Astrocyte (in vitro differentiated cells and primary cell): ENCODE data around the gene DTD2. TPM values are rescaled to one million over a fixed set of nuclear protein-coding genes. Genes with fewer than 3 reads are reported as not detected.
A peak's percentile ranks its signal among the peaks of the same experiment; 100 is the strongest.

Source experiments
- DNase-seq: peaks from one replicate; pipeline ENCODE4 v3.0.0-alpha.2; 2010; ENCODE audit warnings: low read depth
- FAIRE-seq: peaks from 2 replicates; lab custom pipeline; 2011; peaks lifted over from hg19 to GRCh38; lab: Jason Lieb, UNC
- H2AFZ ChIP-seq: 2 replicates; pipeline ENCODE4 v1.6.0; 2012; ENCODE audit warnings: low read depth, low read length, inconsistent platforms
- H3K27ac ChIP-seq: 2 replicates; pipeline ENCODE4 v1.5.1; 2011; ENCODE audit warnings: low read depth, low read length, inconsistent platforms
- H3K27me3 ChIP-seq: 2 replicates; pipeline ENCODE4 v1.6.0; 2011; ENCODE audit warnings: low read length, inconsistent platforms; ENCODE audit not compliant: insufficient read depth
- H3K36me3 ChIP-seq: 2 replicates; pipeline ENCODE4 v1.5.1; 2011; ENCODE audit warnings: low read length, inconsistent platforms; ENCODE audit not compliant: insufficient read depth
- H3K4me1 ChIP-seq: 2 replicates; pipeline ENCODE4 v1.5.1; 2011; ENCODE audit warnings: low read length, inconsistent platforms; ENCODE audit not compliant: insufficient read depth
- H3K4me2 ChIP-seq: 2 replicates; pipeline ENCODE4 v1.6.0; 2012; ENCODE audit warnings: low read length, inconsistent platforms
- H3K4me3 ChIP-seq: 2 replicates; pipeline ENCODE4 v1.5.1; 2011; ENCODE audit warnings: low read depth, mild to moderate bottlenecking, low read length, inconsistent platforms; ENCODE audit not compliant: insufficient read depth
- H3K79me2 ChIP-seq: 2 replicates; pipeline ENCODE4 v1.6.0; 2012; ENCODE audit warnings: mild to moderate bottlenecking, low read length, inconsistent platforms; ENCODE audit not compliant: insufficient read depth
- H3K9ac ChIP-seq: 2 replicates; pipeline ENCODE4 v1.6.0; 2012; ENCODE audit warnings: mild to moderate bottlenecking, low read length, inconsistent platforms
- H3K9me3 ChIP-seq: 2 replicates; pipeline ENCODE4 v1.5.1; 2012; ENCODE audit warnings: low read depth, mild to moderate bottlenecking, low read length, inconsistent platforms; ENCODE audit not compliant: insufficient read depth
- H4K20me1 ChIP-seq: 2 replicates; pipeline ENCODE4 v1.6.0; 2012; ENCODE audit warnings: low read length, inconsistent platforms; ENCODE audit not compliant: insufficient read depth
- H3K27ac Mint-ChIP-seq: one replicate; pipeline ENCODE4 v1.8.0; 2021; ENCODE audit warnings: mild to moderate bottlenecking, mixed read lengths; ENCODE audit not compliant: unreplicated experiment
- H3K27me3 Mint-ChIP-seq: one replicate; pipeline ENCODE4 v1.8.0; 2021; ENCODE audit warnings: low read depth, mixed read lengths; ENCODE audit not compliant: unreplicated experiment
- H3K36me3 Mint-ChIP-seq: one replicate; pipeline ENCODE4 v1.8.0; 2021; ENCODE audit warnings: low read depth, mixed read lengths; ENCODE audit not compliant: unreplicated experiment
- H3K4me1 Mint-ChIP-seq: one replicate; pipeline ENCODE4 v1.8.0; 2021; ENCODE audit warnings: low read depth, mixed read lengths; ENCODE audit not compliant: unreplicated experiment
- H3K4me3 Mint-ChIP-seq: one replicate; pipeline ENCODE4 v1.8.0; 2021; ENCODE audit warnings: mild to moderate bottlenecking, moderate library complexity, mixed read lengths; ENCODE audit not compliant: unreplicated experiment
- H3K9me3 Mint-ChIP-seq: one replicate; pipeline ENCODE4 v1.8.0; 2021; ENCODE audit warnings: mild to moderate bottlenecking, mixed read lengths; ENCODE audit not compliant: unreplicated experiment
- CTCF ChIP-seq: IDR thresholded peaks from 2 replicates; pipeline ENCODE4 v1.5.1; 2011; ENCODE audit warnings: low read depth, mild to moderate bottlenecking, inconsistent platforms, low read length, moderate library complexity; ENCODE audit not compliant: insufficient read depth
- EZH2 ChIP-seq: IDR thresholded peaks from 2 replicates; pipeline ENCODE4 v1.6.1; 2012; ENCODE audit warnings: mild to moderate bottlenecking, low read length, inconsistent platforms; ENCODE audit not compliant: insufficient read depth
- total RNA-seq: library from RNA; stranded (reverse); gene quantifications from 2 replicates; pipeline ENCODE4 v1.2.1, GENCODE V29; 2021

Gene DTD2
- total RNA-seq, 1 donor from 2014 or later = 22.6 TPM

GRCh38 chr14:31442284-31442683 is 15.0 kb downstream of the DTD2 start:
- Histone ChIP-seq H2AFZ (no peak overlapping the region), H3K79me2 (no peaks in the 10 kb centered on the region), H4K20me1 (no peaks in the 10 kb centered on the region), H3K27me3 (no peaks in the 10 kb centered on the region), H3K4me2 (no peak overlapping the region), H3K36me3 (no peaks in the 10 kb centered on the region), H3K4me1 (peaks cover 3% of the 10 kb centered on the region), H3K27ac (peak overlapping the region; percentile 76), H3K9me3 (no peaks in the 10 kb centered on the region), H3K9ac (no peak overlapping the region), H3K4me3 (no peak overlapping the region)
- no peak overlapping the region for H3K4me3 Mint-ChIP-seq
- H3K36me3 Mint-ChIP-seq = peaks cover 4% of the 10 kb centered on the region
- H3K9me3 Mint-ChIP-seq = no peaks in the 10 kb centered on the region
- H3K27me3 Mint-ChIP-seq = no peaks in the 10 kb centered on the region
- FAIRE-seq (no peak), DNase-seq (no peak)
- H3K27ac Mint-ChIP-seq = no peak overlapping the region
- no peak for TF ChIP-seq CTCF
- TF ChIP-seq EZH2 = no peak
- H3K4me1 Mint-ChIP-seq = peaks cover 9% of the 10 kb centered on the region

GRCh38 chr14:31441273-31442111 is 15.8 kb downstream of the DTD2 start:
- Histone ChIP-seq H3K79me2 (no peaks in the 10 kb centered on the region), H3K27me3 (no peaks in the 10 kb centered on the region), H3K4me3 (no peak overlapping the region), H3K9ac (peak overlapping the region; percentile 51), H3K36me3 (no peaks in the 10 kb centered on the region), H3K27ac (peak overlapping the region; percentile 76), H3K4me2 (peak overlapping the region; percentile 68), H2AFZ (peak overlapping the region; percentile 31), H3K9me3 (no peaks in the 10 kb centered on the region), H4K20me1 (no peaks in the 10 kb centered on the region), H3K4me1 (peaks cover 3% of the 10 kb centered on the region)
- no peak for TF ChIP-seq CTCF
- no peak for TF ChIP-seq EZH2
- Mint-ChIP-seq H3K9me3 (no peaks in the 10 kb centered on the region), H3K4me1 (peaks cover 9% of the 10 kb centered on the region), H3K36me3 (peaks cover 4% of the 10 kb centered on the region), H3K4me3 (no peak overlapping the region), H3K27ac (peak overlapping the region; percentile 90), H3K27me3 (no peaks in the 10 kb centered on the region)
- DNase-seq = peak; percentile 92
- peak; percentile 70 for FAIRE-seq

- no peaks in the 10 kb centered on the region for H4K20me1 ChIP-seq
- no peak overlapping the region for H2AFZ ChIP-seq
- no peaks in the 10 kb centered on the region for H3K9me3 Mint-ChIP-seq
- FAIRE-seq (no peak), DNase-seq (peak; percentile 52)
- H3K27ac Mint-ChIP-seq = no peak overlapping the region
- no peak overlapping the region for H3K9ac ChIP-seq
- H3K4me3 ChIP-seq = no peak overlapping the region
- no peaks in the 10 kb centered on the region for H3K27me3 ChIP-seq
- no peaks in the 10 kb centered on the region for H3K79me2 ChIP-seq
- H3K4me1 Mint-ChIP-seq = peaks cover 9% of the 10 kb centered on the region
- TF ChIP-seq CTCF = no peak
- TF ChIP-seq EZH2 = no peak
- H3K27ac ChIP-seq = no peak overlapping the region
- peaks cover 9% of the 10 kb centered on the region for H3K36me3 Mint-ChIP-seq
- H3K36me3 ChIP-seq = no peaks in the 10 kb centered on the region
- no peak overlapping the region for H3K4me3 Mint-ChIP-seq
- no peaks in the 10 kb centered on the region for H3K27me3 Mint-ChIP-seq
- peaks cover 3% of the 10 kb centered on the region for H3K4me1 ChIP-seq
- H3K4me2 ChIP-seq = no peak overlapping the region
- H3K9me3 ChIP-seq = no peaks in the 10 kb centered on the region
Measured at GRCh38 chr14:31440280-31440679, 17.0 kb downstream of the DTD2 start.
